Measurements from ENCODE around the gene DDX10. TPM values are rescaled to one million over a fixed set of nuclear protein-coding genes. Genes with fewer than 3 reads are reported as not detected.

Gene DDX10
- total and polyA plus RNA-seq, 10 donors = 17.5 to 39.3 (median 23.0) TPM

- Histone ChIP-seq H3K36me3 (peaks cover 0 to 34% (median 0%) of the 10 kb centered on the region in 6 donors), H3K27me3 (replicated peaks in 1 of 7) (no peaks in the 10 kb centered on the region), H3K27ac (no peak overlapping the region), H3K4me1 (no peaks in the 10 kb centered on the region), H3K4me3 (no peak overlapping the region), H3K9me3 (no peaks in the 10 kb centered on the region)
- DNase-seq = no peak
- TF ChIP-seq POLR2A (IDR thresholded peaks at IDR 0.05) (no peak), CTCF (IDR thresholded peaks at IDR 0.05 in 8 of 11, conservative IDR thresholded peaks at IDR 0.05 in 3 of 11) (no peak), POLR2AphosphoS5 (IDR thresholded peaks at IDR 0.05) (no peak)
- WGBS, 5 donors = 91 to 98% (median 97%) methylated on average over 2 of the region's 2 CpGs
- intact Hi-C loops (cut with DNase I; ENCODE audit: low total_unique reads) = no loop called here
Measured at GRCh38 chr11:108921211-108921610, 256.3 kb downstream of the DDX10 start.

- Histone ChIP-seq H3K4me1 (no peaks in the 10 kb centered on the region), H3K27ac (no peak overlapping the region), H3K9me3 (no peaks in the 10 kb centered on the region), H3K4me3 (no peak overlapping the region), H3K36me3 (peaks cover 0 to 33% (median 0%) of the 10 kb centered on the region in 6 donors), H3K27me3 (replicated peaks in 1 of 7) (no peaks in the 10 kb centered on the region)
- TF ChIP-seq POLR2AphosphoS5 (IDR thresholded peaks at IDR 0.05) (no peak), CTCF (IDR thresholded peaks at IDR 0.05 in 8 of 11, conservative IDR thresholded peaks at IDR 0.05 in 3 of 11) (no peak), POLR2A (IDR thresholded peaks at IDR 0.05) (no peak)
- intact Hi-C loops (cut with DNase I; ENCODE audit: low total_unique reads) = no loop called here
- WGBS, 5 donors = 78 to 87% (median 82%) methylated on average over 3 of the region's 3 CpGs
- no peak for DNase-seq
Measured at GRCh38 chr11:108922241-108922640, 257.4 kb downstream of the DDX10 start.

- intact Hi-C loops (cut with DNase I; ENCODE audit: low total_unique reads) = no loop called here
- H3K36me3 ChIP-seq = peaks cover 0 to 22% (median 0%) of the 10 kb centered on the region in 6 donors
- 45 to 75% (median 56%) methylated on average over 1 of the region's 1 CpG for WGBS, 5 donors
- no peak overlapping the region for H3K4me3 ChIP-seq
- no peaks in the 10 kb centered on the region for H3K9me3 ChIP-seq
- no peak overlapping the region for H3K27ac ChIP-seq
- TF ChIP-seq POLR2AphosphoS5 (IDR thresholded peaks at IDR 0.05) = no peak
- TF ChIP-seq CTCF (IDR thresholded peaks at IDR 0.05 in 8 of 11, conservative IDR thresholded peaks at IDR 0.05 in 3 of 11) = no peak
- no peak for DNase-seq
- H3K27me3 ChIP-seq (replicated peaks in 1 of 7) = no peaks in the 10 kb centered on the region
- no peaks in the 10 kb centered on the region for H3K4me1 ChIP-seq
Measured at GRCh38 chr11:108923413-108923812, 258.5 kb downstream of the DDX10 start.

- Histone ChIP-seq H3K27ac (no peak overlapping the region), H3K4me1 (no peaks in the 10 kb centered on the region), H3K27me3 (replicated peaks in 1 of 7) (no peaks in the 10 kb centered on the region), H3K36me3 (peaks cover 0 to 8% (median 0%) of the 10 kb centered on the region in 6 donors), H3K9me3 (no peaks in the 10 kb centered on the region), H3K4me3 (no peak overlapping the region)
- intact Hi-C loops (cut with DNase I; ENCODE audit: low total_unique reads) = no loop called here
- WGBS, 5 donors = 91 to 92% (median 92%) methylated on average over 5 of the region's 5 CpGs
- TF ChIP-seq CTCF (IDR thresholded peaks at IDR 0.05 in 8 of 11, conservative IDR thresholded peaks at IDR 0.05 in 3 of 11) (no peak), POLR2AphosphoS5 (IDR thresholded peaks at IDR 0.05) (no peak), POLR2A (IDR thresholded peaks at IDR 0.05) (no peak)
- DNase-seq = no peak
Measured at GRCh38 chr11:108926171-108926840, 261.4 kb downstream of the DDX10 start.

Measured in spleen (tissue), 11 donors.